Liver (tissue), 3 donors: ENCODE data around the gene TRPT1.
A peak's percentile ranks its signal among the peaks of the same experiment; 100 is the strongest.

ENCODE experiments used
- EGR1 ChIP-seq, 2 donors: IDR thresholded peaks; 2 replicates each; pipeline ENCODE4 v1.6.1; 2016 to 2018; ENCODE audit warnings: antibody characterized with exemption in 2 of 2, low read depth in 2 of 2
- TF ChIP-seq, protein P1 (sequence below): fragments of 150-350 bp; IDR thresholded peaks from 2 replicates; pipeline ENCODE4 v1.5.1; 2017; ENCODE audit warnings: improper control_type of control experiment, low read depth, low read length; ENCODE audit not compliant: missing input control
- donor health status: healthy.
- donor health status: healthy.

DNA sequence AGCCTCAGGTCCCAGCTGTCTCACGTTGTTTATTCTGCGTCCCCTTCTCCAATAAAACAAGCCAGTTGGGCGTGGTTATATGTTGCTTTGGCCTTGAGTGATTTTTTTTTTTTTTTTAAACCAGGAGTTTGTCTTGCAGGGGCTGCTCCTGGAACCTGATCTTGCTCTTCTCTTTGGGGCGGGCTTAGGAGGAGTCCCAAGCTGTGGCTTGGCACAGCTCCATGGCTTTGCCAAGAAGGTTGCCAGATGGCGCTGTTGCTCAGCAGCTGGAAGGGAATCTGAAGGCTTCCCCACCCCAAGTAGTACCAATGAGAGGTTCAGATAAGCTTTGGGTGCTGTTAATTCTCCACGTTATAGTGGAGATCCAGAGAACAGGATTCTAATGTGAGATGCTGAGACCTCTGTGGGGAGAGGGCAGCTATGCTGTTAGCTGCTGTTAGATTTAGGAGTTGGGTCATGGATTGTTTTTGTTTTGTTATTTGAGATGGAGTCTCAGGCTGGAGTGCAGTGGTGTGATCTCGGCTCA, 21.5 kb downstream of the TRPT1 start:
- TF ChIP-seq EGR1 (IDR thresholded peaks at IDR 0.05; ENCODE audit: low read depth in 2 of 2): no peak
- TF ChIP-seq, protein P1, sequence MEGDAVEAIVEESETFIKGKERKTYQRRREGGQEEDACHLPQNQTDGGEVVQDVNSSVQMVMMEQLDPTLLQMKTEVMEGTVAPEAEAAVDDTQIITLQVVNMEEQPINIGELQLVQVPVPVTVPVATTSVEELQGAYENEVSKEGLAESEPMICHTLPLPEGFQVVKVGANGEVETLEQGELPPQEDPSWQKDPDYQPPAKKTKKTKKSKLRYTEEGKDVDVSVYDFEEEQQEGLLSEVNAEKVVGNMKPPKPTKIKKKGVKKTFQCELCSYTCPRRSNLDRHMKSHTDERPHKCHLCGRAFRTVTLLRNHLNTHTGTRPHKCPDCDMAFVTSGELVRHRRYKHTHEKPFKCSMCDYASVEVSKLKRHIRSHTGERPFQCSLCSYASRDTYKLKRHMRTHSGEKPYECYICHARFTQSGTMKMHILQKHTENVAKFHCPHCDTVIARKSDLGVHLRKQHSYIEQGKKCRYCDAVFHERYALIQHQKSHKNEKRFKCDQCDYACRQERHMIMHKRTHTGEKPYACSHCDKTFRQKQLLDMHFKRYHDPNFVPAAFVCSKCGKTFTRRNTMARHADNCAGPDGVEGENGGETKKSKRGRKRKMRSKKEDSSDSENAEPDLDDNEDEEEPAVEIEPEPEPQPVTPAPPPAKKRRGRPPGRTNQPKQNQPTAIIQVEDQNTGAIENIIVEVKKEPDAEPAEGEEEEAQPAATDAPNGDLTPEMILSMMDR: peak; percentile 57
